Activated CD4-positive, alpha-beta T cell treated with anti-CD3 and anti-CD28 coated beads, Interleukin-2, amount 10 ng/mL, durations not matched to agents 24 days and 14 days (primary cell): ENCODE measurements around the gene NXNL2. TPM values are rescaled to one million over a fixed set of nuclear protein-coding genes. Genes with fewer than 3 reads are reported as not detected.
A peak's percentile ranks its signal among the peaks of the same experiment; 100 is the strongest.

Experiments
- DNase-seq: peaks from one replicate; pipeline ENCODE4 v3.0.0; 2022
- H3K27ac Mint-ChIP-seq: one replicate; pipeline ENCODE4 v1.8.0; 2022; ENCODE audit warnings: mild to moderate bottlenecking, mixed read lengths
- H3K27me3 Mint-ChIP-seq: one replicate; pipeline ENCODE4 v1.8.0; 2022; ENCODE audit warnings: mixed read lengths
- H3K36me3 Mint-ChIP-seq: one replicate; pipeline ENCODE4 v1.8.0; 2022; ENCODE audit warnings: low read depth, mild to moderate bottlenecking, mixed read lengths
- H3K4me1 Mint-ChIP-seq: one replicate; pipeline ENCODE4 v1.8.0; 2021; ENCODE audit warnings: mixed read lengths
- H3K4me3 Mint-ChIP-seq: one replicate; pipeline ENCODE4 v1.8.0; 2022; ENCODE audit warnings: mild to moderate bottlenecking, moderate library complexity, mixed read lengths
- H3K9me3 Mint-ChIP-seq: one replicate; pipeline ENCODE4 v1.8.0; 2021; ENCODE audit warnings: mixed read lengths
- intact Hi-C: fragments of 100-400 bp; cut with micrococcal nuclease; formaldehyde crosslinking; loops from one replicate; pipeline ENCODE4 v1.15.1; 2023
- total RNA-seq: library from RNA; stranded (reverse); gene quantifications from 2 replicates; pipeline ENCODE4 v1.2.3, GENCODE V29; 2022

The NXNL2 gene
- total RNA-seq, 1 donor from 2014 or later: not detected

DNA sequence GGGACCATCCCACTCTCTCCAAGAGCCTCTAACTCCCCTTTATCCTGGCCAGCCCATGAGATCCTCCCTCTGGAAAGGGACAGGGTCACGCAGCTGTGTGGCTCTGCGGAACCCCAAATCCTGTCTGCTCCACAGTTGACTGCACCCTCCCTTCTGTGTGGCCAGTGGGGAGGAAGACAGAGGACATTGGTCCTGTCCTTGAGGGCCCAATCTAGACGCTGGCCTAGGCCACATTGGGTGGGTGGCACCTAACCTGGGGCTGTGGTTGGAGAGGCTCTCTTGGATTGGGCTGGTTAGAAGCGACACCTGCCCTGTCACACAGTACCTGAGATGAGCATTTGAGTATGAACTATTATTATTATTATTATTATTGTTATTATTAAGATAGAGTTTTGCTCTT lies 12.6 kb upstream of the NXNL2 start:
- Mint-ChIP-seq H3K27ac (no peak overlapping the region), H3K27me3 (peaks cover 18% of the 10 kb centered on the region), H3K4me1 (peaks cover 2% of the 10 kb centered on the region), H3K36me3 (no peaks in the 10 kb centered on the region), H3K9me3 (no peaks in the 10 kb centered on the region), H3K4me3 (no peak overlapping the region)
- no peak for DNase-seq
- intact Hi-C loops: no loop called here

DNA sequence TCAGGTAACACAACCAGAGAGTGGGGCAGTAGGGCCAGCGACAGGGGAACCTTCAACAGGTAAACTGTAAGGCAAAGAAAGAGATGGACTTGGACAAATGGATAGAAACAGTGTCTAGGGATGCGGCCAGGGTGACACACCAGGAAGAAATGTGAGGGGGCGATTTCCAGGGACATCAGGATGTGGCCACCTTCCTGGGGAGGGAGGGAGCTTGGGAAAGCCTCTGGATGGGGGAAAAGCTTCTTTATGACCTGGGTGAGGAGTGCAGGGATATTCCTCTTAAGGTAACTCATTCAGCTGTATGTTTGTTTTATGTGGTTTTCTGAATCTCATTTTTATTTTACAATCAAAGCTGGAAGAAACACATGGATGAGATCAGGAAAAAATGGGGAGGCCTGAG lies 11.9 kb upstream of the NXNL2 start:
- no peak overlapping the region for H3K4me3 Mint-ChIP-seq
- no peaks in the 10 kb centered on the region for H3K9me3 Mint-ChIP-seq
- H3K36me3 Mint-ChIP-seq: no peaks in the 10 kb centered on the region
- H3K27me3 Mint-ChIP-seq: peaks cover 18% of the 10 kb centered on the region
- intact Hi-C loops: no loop called here
- no peak for DNase-seq
- H3K27ac Mint-ChIP-seq: no peak overlapping the region
- peaks cover 2% of the 10 kb centered on the region for H3K4me1 Mint-ChIP-seq

DNA sequence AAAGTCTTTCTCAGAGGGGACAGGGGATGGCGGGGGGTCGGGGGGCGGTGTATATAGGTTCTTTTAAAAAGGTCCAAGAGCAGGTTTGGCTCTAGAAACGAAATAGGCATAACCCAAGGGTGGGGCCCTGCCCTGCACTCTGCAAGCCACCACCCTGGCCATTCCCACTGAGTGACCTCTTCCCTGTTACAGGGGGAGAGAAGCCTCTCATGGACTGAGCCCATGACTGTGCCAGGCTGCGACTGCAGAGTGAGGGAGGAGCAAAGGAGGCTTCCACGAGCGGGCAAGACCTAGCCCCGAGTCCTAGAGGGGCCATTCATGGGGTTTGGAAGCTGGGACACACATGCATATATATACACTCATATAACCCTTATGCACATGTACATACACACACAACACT lies 10.1 kb upstream of the NXNL2 start:
- Mint-ChIP-seq H3K4me3 (no peak overlapping the region), H3K27ac (no peak overlapping the region), H3K27me3 (peaks cover 27% of the 10 kb centered on the region), H3K9me3 (no peaks in the 10 kb centered on the region), H3K36me3 (no peaks in the 10 kb centered on the region), H3K4me1 (peaks cover 2% of the 10 kb centered on the region)
- no peak for DNase-seq
- intact Hi-C loops: no loop called here

DNA sequence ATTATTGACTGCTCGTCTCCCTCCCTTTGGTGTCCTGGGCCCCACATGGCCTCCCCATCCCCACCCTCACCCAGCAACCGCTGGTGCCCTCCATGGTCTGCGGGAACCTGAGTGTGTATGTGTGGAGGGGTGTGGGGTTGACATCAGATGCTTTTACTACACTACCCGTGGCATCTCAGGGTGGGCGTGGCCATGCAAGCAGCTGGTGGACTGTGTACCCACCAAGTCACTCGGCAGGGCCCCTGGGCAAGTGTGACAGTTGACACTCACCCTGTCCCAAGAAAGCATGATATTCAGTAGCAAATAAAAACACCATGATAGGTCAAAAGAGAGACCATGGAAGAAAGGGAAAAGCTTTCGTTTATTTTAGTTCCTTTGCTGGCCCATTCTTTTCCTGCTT lies 7.4 kb upstream of the NXNL2 start:
- intact Hi-C loops: no loop called here
- Mint-ChIP-seq H3K9me3 (no peaks in the 10 kb centered on the region), H3K36me3 (no peaks in the 10 kb centered on the region), H3K4me1 (peaks cover 5% of the 10 kb centered on the region), H3K4me3 (no peak overlapping the region), H3K27ac (no peak overlapping the region), H3K27me3 (peaks cover 35% of the 10 kb centered on the region)
- DNase-seq: no peak

DNA sequence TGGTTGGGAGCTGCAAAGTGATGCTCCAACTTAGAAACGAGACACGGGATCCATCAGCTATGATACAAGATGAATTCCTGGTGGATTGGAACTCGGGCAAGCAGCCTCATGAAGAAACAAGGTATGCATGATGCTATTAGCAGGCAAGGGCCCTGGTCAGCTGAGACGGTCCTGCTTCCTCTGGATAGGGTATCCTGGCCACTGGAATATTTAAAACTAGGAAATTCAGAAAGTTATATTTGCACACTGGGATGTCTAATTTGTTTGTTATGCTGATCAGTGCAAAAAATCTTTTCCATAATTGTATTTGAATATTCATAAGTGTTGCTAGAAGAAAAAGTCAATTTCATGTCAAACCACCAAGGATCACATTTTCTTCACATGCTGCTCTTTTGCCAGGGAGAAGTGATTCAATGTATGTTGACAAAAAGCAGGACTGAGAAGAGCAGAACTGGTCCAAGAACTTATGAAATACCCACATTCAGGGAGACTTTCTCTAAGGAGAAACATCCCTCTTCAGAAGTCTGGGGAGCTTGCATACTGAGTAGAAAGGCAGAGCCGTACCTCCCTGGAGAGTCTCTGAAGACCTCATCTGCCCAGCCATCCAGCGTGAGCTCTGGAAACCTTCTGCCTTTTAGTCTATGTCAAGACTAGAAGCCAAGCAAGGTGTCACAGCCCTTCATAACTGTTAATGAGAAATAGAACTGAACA lies 6.7 kb upstream of the NXNL2 start:
- Mint-ChIP-seq H3K27ac (no peak overlapping the region), H3K4me3 (no peak overlapping the region), H3K27me3 (peaks cover 38% of the 10 kb centered on the region), H3K9me3 (no peaks in the 10 kb centered on the region), H3K4me1 (peaks cover 8% of the 10 kb centered on the region), H3K36me3 (no peaks in the 10 kb centered on the region)
- DNase-seq: no peak
- intact Hi-C loops: no loop called here

DNA sequence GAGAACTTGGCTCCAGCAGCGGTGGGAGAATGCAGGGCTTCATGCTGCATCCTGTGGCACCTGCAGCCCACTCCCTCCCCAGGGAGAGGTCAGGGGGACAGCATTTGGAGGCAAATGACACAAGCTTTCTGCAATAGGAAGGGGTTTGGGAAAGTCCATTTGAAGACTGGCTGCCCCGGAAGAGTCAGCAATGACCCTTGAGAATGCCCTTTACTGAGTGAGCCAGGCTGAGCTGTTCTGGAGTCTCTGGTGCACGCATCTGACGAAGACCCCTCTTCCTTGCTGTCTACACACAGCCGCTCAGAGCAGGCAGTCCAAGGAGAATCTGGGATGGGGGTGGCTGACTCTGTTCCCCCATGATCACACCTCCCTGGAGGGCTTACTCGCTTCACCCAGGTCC lies 5.5 kb upstream of the NXNL2 start:
- no peak for DNase-seq
- H3K27me3 Mint-ChIP-seq: peaks cover 47% of the 10 kb centered on the region

DNA sequence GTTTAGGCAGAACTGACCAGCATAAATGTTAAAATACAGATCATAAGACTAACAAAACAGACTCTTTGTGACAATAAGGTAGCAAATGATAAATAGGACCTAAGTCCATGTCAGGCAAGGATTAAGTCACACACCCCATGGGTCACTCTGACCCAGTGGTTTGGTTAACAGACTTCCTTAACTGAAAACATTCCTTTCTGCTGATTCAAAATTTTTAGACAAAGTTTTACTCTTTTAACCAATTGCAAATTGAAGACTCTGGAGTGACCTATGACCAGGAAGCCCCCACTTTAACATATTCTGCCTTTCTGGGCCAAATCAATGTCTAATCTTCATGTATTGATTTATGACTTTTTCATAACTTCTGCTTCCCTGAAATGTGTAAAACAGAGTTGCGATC lies 4.9 kb upstream of the NXNL2 start:
- Mint-ChIP-seq H3K4me3 (no peak overlapping the region), H3K27me3 (peaks cover 49% of the 10 kb centered on the region), H3K36me3 (peaks cover 4% of the 10 kb centered on the region), H3K27ac (no peak overlapping the region), H3K9me3 (peaks cover 4% of the 10 kb centered on the region), H3K4me1 (peaks cover 12% of the 10 kb centered on the region)
- intact Hi-C loops: no loop called here
- DNase-seq: no peak

More for the DNA sequence above, 5.5 kb upstream of the NXNL2 start:
- no peak overlapping the region for H3K27ac Mint-ChIP-seq
- peaks cover 4% of the 10 kb centered on the region for H3K9me3 Mint-ChIP-seq
- intact Hi-C loops: no loop called here
- H3K36me3 Mint-ChIP-seq: peaks cover 4% of the 10 kb centered on the region
- peaks cover 12% of the 10 kb centered on the region for H3K4me1 Mint-ChIP-seq
- no peak overlapping the region for H3K4me3 Mint-ChIP-seq

DNA sequence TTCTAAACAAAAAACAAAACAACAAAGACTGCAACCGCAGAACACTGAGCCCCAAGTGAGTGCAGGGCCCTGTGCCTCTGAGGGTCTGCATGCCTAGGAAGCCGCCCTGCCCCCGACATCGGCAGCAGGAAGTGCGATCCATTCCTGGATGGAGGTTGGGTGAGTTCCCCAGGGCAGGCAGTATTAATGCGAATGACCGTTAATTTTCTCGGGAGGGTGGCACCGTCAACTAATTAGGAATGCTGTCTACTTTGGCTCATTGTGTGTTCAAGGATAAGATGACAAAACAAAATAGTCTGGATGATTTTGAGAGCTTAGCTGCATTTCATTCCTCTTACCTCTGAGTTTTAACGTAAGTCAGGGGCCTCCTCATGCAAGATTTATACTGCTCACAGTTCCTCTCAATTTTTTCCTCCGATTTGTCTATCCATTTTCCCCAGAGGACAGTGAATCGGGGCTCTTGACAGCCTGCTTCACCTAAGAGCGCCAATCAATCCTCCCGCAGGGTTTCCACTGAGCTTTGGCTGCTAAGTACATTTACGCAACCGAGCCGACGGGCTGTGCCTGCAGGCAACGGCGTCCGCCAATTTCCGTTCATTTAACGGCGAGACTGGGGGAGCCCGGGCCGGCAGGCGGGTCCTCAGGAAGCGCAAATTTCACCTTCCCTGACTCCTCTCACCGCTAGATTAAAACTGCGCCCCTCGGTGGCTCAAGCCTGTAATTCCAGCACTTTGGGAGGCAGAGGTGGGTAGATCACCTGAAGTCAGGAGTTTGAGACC lies 2.9 kb upstream of the NXNL2 start:
- DNase-seq: peak; percentile 67
- Mint-ChIP-seq H3K4me1 (peaks cover 15% of the 10 kb centered on the region), H3K4me3 (peak overlapping the region; percentile 6), H3K36me3 (peaks cover 4% of the 10 kb centered on the region), H3K27ac (no peak overlapping the region), H3K27me3 (peaks cover 53% of the 10 kb centered on the region), H3K9me3 (peaks cover 4% of the 10 kb centered on the region)
- intact Hi-C loops: no loop called here

DNA sequence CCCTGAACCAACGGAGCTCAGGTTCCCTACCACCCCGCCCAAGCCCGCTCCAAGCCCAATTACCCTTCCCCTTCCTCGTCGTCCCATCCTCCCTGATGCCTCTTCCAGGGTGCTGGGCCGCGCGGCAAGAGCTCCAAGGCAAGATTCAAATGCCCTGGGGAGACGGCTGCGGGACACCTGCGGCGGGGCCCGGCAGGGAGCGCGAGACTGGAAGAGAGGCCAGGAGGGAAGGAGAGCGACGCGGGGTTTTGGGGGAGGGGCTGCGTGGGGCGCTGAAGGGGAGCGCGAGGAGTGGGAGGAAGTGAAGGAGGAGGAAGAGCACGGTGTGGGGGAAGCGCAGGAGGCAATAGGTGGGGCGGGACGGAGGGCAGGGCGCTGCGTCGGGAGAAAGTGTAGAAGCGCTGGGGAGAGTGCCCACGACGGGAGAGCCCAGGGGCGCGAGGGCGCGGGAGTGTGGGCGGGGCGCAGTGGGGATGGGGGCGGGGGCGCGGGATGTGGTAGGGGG lies 975 bp upstream of the NXNL2 start:
- Mint-ChIP-seq H3K4me1 (peaks cover 20% of the 10 kb centered on the region), H3K27me3 (peaks cover 57% of the 10 kb centered on the region), H3K9me3 (peaks cover 4% of the 10 kb centered on the region), H3K27ac (no peak overlapping the region), H3K4me3 (peak overlapping the region; percentile 55), H3K36me3 (peaks cover 4% of the 10 kb centered on the region)
- DNase-seq: peak; percentile 59
- intact Hi-C loops: no loop called here

DNA sequence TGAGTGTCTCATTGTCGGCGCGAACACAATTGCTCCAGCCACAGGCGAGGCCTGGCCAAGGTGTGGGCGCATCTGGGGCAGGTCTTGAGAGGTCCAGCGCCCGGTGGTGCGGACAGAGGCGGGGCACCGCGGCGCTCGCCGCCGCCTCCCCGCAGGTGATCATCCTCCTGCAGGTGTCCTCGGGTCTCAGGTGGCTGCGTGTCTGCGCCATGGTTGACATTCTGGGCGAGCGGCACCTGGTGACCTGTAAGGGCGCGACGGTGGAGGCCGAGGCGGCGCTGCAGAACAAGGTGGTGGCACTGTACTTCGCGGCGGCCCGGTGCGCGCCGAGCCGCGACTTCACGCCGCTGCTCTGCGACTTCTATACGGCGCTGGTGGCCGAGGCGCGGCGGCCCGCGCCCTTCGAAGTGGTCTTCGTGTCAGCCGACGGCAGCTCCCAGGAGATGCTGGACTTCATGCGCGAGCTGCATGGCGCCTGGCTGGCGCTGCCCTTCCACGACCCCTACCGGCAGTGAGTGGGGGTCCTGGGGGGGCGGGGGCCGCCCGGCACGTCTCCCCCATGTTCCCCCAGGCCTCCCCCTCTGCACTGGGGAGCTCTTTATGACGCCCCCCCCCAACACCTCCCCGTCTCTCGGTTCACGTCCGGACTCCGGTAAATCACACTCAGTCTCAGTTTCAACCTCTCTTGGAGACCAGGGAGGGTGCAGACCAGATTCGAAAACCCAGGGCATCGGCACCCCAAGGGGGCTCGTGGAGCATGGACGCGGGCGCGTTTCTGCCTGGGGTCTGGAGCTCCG lies 446 bp downstream of the NXNL2 start:
- H3K4me3 Mint-ChIP-seq: peak overlapping the region; percentile 66
- peaks cover 20% of the 10 kb centered on the region for H3K4me1 Mint-ChIP-seq
- peaks cover 4% of the 10 kb centered on the region for H3K36me3 Mint-ChIP-seq
- intact Hi-C loops: no loop called here
- H3K27ac Mint-ChIP-seq: no peak overlapping the region
- H3K9me3 Mint-ChIP-seq: peaks cover 4% of the 10 kb centered on the region
- DNase-seq: peak; percentile 68
- peaks cover 52% of the 10 kb centered on the region for H3K27me3 Mint-ChIP-seq

DNA sequence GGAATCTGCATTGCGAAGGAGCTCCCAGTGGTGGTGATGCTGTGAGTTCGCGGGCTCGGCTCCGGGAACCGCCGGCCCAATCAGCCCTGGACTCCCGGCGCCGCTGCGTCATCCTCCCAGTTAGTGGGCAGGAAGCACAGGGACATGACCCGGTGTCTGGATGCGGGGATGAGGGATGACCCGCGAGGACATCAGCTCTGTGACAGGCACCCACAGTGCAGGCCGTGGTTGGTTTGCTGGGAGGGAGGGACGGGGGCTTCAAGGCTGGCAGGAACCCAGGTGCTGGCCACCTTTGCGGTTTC lies 996 bp downstream of the NXNL2 start:
- H3K4me3 Mint-ChIP-seq: peak overlapping the region; percentile 47
- no peak for DNase-seq
- H3K27me3 Mint-ChIP-seq: peaks cover 48% of the 10 kb centered on the region
- peaks cover 4% of the 10 kb centered on the region for H3K9me3 Mint-ChIP-seq
- no peak overlapping the region for H3K27ac Mint-ChIP-seq
- peaks cover 4% of the 10 kb centered on the region for H3K36me3 Mint-ChIP-seq
- H3K4me1 Mint-ChIP-seq: peaks cover 20% of the 10 kb centered on the region
- intact Hi-C loops: no loop called here

DNA sequence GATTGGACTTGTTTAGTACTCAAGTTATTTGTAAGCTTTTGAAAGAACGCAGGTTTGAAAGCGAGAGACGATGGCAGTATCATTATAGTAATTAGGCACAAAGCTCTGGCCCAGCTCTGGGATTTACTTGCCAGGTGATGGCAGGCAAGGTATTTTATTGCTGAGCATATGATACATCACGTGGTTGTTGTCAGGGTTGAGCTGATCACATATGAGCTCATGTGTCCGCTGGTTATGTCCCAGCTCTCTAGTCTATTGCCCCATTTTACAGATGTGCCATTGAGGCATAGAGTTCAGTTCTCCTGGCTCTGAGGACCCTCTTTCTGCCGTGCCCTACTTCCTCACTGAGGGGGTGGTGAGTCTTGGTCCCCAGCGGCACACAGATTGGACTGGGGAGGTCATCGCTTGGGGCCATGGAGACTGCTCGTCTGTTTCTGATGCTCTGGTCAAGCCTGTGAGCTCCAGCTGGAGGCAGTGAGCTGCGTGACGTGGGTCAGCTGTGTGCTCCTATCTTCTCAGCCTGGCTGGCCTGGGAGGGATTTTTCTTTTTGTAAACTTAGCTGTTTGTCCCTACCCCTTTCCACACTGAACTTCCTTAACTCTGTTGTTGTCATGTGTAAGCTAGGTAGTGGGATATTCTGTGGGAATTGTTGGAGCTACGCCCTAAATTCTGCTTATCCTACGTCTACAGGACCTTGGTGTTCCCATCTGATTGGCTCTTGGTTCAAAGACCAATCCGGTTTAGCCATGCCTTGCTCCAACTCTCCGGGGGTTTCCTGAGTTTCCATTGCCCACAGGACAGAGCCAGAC lies 2.2 kb downstream of the NXNL2 start:
- H3K4me3 Mint-ChIP-seq: no peak overlapping the region
- intact Hi-C loops: no loop called here

DNA sequence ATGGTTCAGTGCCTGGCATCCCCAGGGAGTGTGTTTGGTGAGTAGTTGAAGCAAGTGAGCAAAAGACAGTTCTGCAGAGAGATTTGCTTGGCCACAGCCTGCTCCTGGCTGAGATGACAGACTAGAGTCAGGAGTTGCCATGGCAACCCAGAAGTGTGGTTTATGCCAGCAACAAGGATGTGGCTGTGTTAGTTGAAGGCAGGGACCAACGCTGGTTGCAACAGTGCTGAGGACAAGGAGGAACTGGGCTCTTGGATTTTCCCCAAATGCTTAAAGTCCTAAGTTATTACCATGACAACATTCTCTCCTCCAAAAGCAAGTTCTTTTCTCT lies 2.7 kb downstream of the NXNL2 start:
- H3K9me3 Mint-ChIP-seq: peaks cover 4% of the 10 kb centered on the region
- intact Hi-C loops: no loop called here
- no peak overlapping the region for H3K4me3 Mint-ChIP-seq
- peak; percentile 87 for DNase-seq
- H3K27me3 Mint-ChIP-seq: peaks cover 39% of the 10 kb centered on the region
- peaks cover 4% of the 10 kb centered on the region for H3K36me3 Mint-ChIP-seq
- H3K27ac Mint-ChIP-seq: no peak overlapping the region
- H3K4me1 Mint-ChIP-seq: peaks cover 15% of the 10 kb centered on the region

More for the DNA sequence above, 2.2 kb downstream of the NXNL2 start:
- Mint-ChIP-seq H3K36me3 (peaks cover 4% of the 10 kb centered on the region), H3K27me3 (peaks cover 45% of the 10 kb centered on the region), H3K4me1 (peaks cover 19% of the 10 kb centered on the region), H3K9me3 (peaks cover 4% of the 10 kb centered on the region), H3K27ac (no peak overlapping the region)
- DNase-seq: no peak
